ENCODE results near the gene PROKR1.

- TF ChIP-seq, protein P1, sequence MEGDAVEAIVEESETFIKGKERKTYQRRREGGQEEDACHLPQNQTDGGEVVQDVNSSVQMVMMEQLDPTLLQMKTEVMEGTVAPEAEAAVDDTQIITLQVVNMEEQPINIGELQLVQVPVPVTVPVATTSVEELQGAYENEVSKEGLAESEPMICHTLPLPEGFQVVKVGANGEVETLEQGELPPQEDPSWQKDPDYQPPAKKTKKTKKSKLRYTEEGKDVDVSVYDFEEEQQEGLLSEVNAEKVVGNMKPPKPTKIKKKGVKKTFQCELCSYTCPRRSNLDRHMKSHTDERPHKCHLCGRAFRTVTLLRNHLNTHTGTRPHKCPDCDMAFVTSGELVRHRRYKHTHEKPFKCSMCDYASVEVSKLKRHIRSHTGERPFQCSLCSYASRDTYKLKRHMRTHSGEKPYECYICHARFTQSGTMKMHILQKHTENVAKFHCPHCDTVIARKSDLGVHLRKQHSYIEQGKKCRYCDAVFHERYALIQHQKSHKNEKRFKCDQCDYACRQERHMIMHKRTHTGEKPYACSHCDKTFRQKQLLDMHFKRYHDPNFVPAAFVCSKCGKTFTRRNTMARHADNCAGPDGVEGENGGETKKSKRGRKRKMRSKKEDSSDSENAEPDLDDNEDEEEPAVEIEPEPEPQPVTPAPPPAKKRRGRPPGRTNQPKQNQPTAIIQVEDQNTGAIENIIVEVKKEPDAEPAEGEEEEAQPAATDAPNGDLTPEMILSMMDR (IDR thresholded peaks at IDR 0.05) = no peak
- TF ChIP-seq EZH2 (IDR thresholded peaks at IDR 0.05) = no peak
- no peak for TF ChIP-seq EZH2phosphoT487 (IDR thresholded peaks at IDR 0.05)
These were observed 15.7 kb downstream of the PROKR1 start for GRCh38 chr2:68659081-68659480.
